Liver (tissue), 9 donors: ENCODE results near the gene NLGN3. TPM values are rescaled to one million over a fixed set of nuclear protein-coding genes. Genes with fewer than 3 reads are reported as not detected.

Source experiments
- DNase-seq: peaks from one replicate; pipeline ENCODE4 v3.0.0-alpha.2; 2017; ENCODE audit warnings: low spot score
- H3K27ac ChIP-seq, 2 donors: one replicate each; pipeline ENCODE4 v1.7.0; 2013; ENCODE audit warnings: inconsistent platforms in 2 of 2, low read length in 2 of 2, control low read depth in 1 of 2, low read depth in 1 of 2, mild to moderate bottlenecking in 1 of 2
- H3K27me3 ChIP-seq, 4 donors: one replicate each; pipeline versions ENCODE4 v1.6.1 to v1.7.0; 2013; ENCODE audit warnings: low read length in 3 of 4, inconsistent platforms in 1 of 4, mild to moderate bottlenecking in 1 of 4, moderate library complexity in 1 of 4; ENCODE audit not compliant: control insufficient read depth in 4 of 4, insufficient read depth in 4 of 4
- H3K36me3 ChIP-seq, 4 donors: one replicate each; pipeline versions ENCODE4 v1.6.1 to v1.7.0; 2013; ENCODE audit warnings: low read length in 3 of 4, mild to moderate bottlenecking in 3 of 4, low read depth in 1 of 4, moderate library complexity in 1 of 4; ENCODE audit not compliant: control insufficient read depth in 4 of 4, insufficient read depth in 3 of 4
- H3K4me1 ChIP-seq, 4 donors: one replicate each; pipeline versions ENCODE4 v1.6.1 to v1.7.0; 2013; ENCODE audit warnings: low read length in 3 of 4, mild to moderate bottlenecking in 3 of 4, moderate library complexity in 1 of 4; ENCODE audit not compliant: control insufficient read depth in 4 of 4, insufficient read depth in 4 of 4
- H3K4me3 ChIP-seq, 3 donors: one replicate each; pipeline versions ENCODE4 v1.6.1 to v1.7.0; 2013; ENCODE audit warnings: low read length in 3 of 3, control low read depth in 1 of 3, low read depth in 1 of 3, mild to moderate bottlenecking in 1 of 3
- H3K9ac ChIP-seq, 2 donors: one replicate each; pipeline ENCODE4 v1.7.0; 2013; ENCODE audit warnings: low read length in 2 of 2, mild to moderate bottlenecking in 2 of 2, moderate library complexity in 2 of 2, control low read depth in 1 of 2, low read depth in 1 of 2
- H3K9me3 ChIP-seq, 4 donors: one replicate each; pipeline versions ENCODE4 v1.6.1 to v1.7.0; 2013; ENCODE audit warnings: low read length in 3 of 4; ENCODE audit not compliant: control insufficient read depth in 4 of 4
- EGR1 ChIP-seq, 2 donors: IDR thresholded peaks; 2 replicates each; pipeline ENCODE4 v1.6.1; 2016 to 2018; ENCODE audit warnings: antibody characterized with exemption in 2 of 2, low read depth in 2 of 2
- FOXA1 ChIP-seq: IDR thresholded peaks from 2 replicates; pipeline ENCODE4 v1.6.1; 2016; ENCODE audit warnings: antibody characterized with exemption
- FOXA2 ChIP-seq: IDR thresholded peaks from 2 replicates; pipeline ENCODE4 v1.6.1; 2016; ENCODE audit warnings: antibody characterized with exemption
- GABPA ChIP-seq, 2 donors: IDR thresholded peaks in 1 of 2; conservative IDR thresholded peaks in 1 of 2; 2 replicates each; pipeline ENCODE4 v1.6.1; 2016; ENCODE audit warnings: antibody characterized with exemption in 2 of 2, mild to moderate bottlenecking in 1 of 2, moderate library complexity in 1 of 2
- HNF4A ChIP-seq, 2 donors: conservative IDR thresholded peaks; 2 replicates each; pipeline ENCODE4 v1.6.1; 2016; ENCODE audit warnings: antibody characterized with exemption in 2 of 2, mild to moderate bottlenecking in 2 of 2
- HNF4G ChIP-seq: IDR thresholded peaks from 2 replicates; pipeline ENCODE4 v1.6.1; 2016; ENCODE audit warnings: antibody characterized with exemption
- JUND ChIP-seq, 2 donors: IDR thresholded peaks; 2 replicates each; pipeline ENCODE4 v1.6.1; 2016; ENCODE audit warnings: antibody characterized with exemption in 2 of 2
- NR2F2 ChIP-seq: IDR thresholded peaks from 2 replicates; pipeline ENCODE4 v1.6.1; 2016; ENCODE audit warnings: antibody characterized with exemption
- RAD21 ChIP-seq, 2 donors: IDR thresholded peaks; 2 replicates each; pipeline ENCODE4 v1.6.1; 2016; ENCODE audit warnings: antibody characterized with exemption in 2 of 2, mild to moderate bottlenecking in 2 of 2
- RXRA ChIP-seq, 2 donors: IDR thresholded peaks; 2 replicates each; pipeline ENCODE4 v1.6.1; 2017 to 2018; ENCODE audit warnings: antibody characterized with exemption in 2 of 2, mild to moderate bottlenecking in 1 of 2
- SP1 ChIP-seq: IDR thresholded peaks from 2 replicates; pipeline ENCODE4 v1.6.1; 2018; ENCODE audit warnings: antibody characterized with exemption, mild to moderate bottlenecking
- TAF1 ChIP-seq: conservative IDR thresholded peaks from 2 replicates; pipeline ENCODE4 v1.6.1; 2016; ENCODE audit warnings: antibody characterized with exemption, mild to moderate bottlenecking
- YY1 ChIP-seq: IDR thresholded peaks from 2 replicates; pipeline ENCODE4 v1.6.1; 2016; ENCODE audit warnings: antibody characterized with exemption, mild to moderate bottlenecking
- WGBS: extraction: QIAGEN DNeasy Blood & Tissue Kit; methylation state at CpG from one replicate; pipeline ENCODE4 v1.1.7; 2013; 5-methylcytosine and 5-hydroxymethylcytosine counted together
- polyA plus RNA-seq, 2 donors: library from polyadenylated mRNA; stranded (reverse) in 1 of 2; unstranded in 1 of 2; fragments of 200-250 nt in 1 of 2; fragments of >200 nt in 1 of 2; fragmentation: Nextera tagmentation in 1 of 2; extraction: Ambion mirVana in 1 of 2; gene quantifications; one replicate each; pipeline versions ENCODE4 v1.2.1 to v1.2.3, GENCODE V29; 2013 to 2015
- total RNA-seq, 2 donors: library from RNA; depleted of rRNA; stranded (reverse); fragments of >200 nt; gene quantifications; one replicate each; pipeline ENCODE4 v1.2.3, GENCODE V29; 2014
- TF ChIP-seq, protein P1 (sequence below): IDR thresholded peaks from 2 replicates; pipeline ENCODE4 v1.6.1; 2016; ENCODE audit warnings: antibody characterized with exemption
- TF ChIP-seq, protein P2 (sequence below): IDR thresholded peaks from 2 replicates; pipeline ENCODE4 v1.6.1; 2016; ENCODE audit warnings: antibody characterized with exemption, mild to moderate bottlenecking
- TF ChIP-seq, protein P3 (sequence below): IDR thresholded peaks from 2 replicates; pipeline ENCODE4 v1.6.1; 2016; ENCODE audit warnings: antibody characterized with exemption
- TF ChIP-seq, protein P4 (sequence below): IDR thresholded peaks from 2 replicates; pipeline ENCODE4 v1.6.1; 2016; ENCODE audit warnings: antibody characterized with exemption
- donor health status: healthy.
- donor health status: healthy.
- donor health status: healthy.
- donor health status: healthy.
- donor health status: healthy.

NLGN3 gene
- total and polyA plus RNA-seq, 4 donors = 0.11 to 0.23 (median 0.15) TPM

DNA sequence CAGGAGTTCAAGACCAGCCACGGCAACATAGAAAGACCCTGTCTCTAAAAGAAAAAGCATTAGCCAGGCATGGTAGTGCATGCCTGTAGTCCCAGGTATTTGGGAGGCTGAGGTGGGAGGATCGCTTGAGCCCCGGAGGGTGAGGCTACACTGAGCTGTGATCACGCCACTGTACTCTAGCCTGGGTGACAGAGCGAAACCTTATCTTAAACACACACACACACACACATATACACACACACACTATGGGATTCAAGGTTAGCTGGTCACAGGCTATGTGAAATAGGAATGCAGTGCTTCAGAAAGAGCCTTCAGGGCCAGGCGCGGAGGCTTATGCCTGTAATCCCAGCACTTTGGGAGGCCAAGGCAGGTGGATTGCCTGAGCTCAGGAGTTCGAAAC lies 23.5 kb downstream of the NLGN3 start:
- no peak overlapping the region for H3K9ac ChIP-seq
- no peak for DNase-seq
- H3K9me3 ChIP-seq = no peaks in the 10 kb centered on the region
- no peak overlapping the region for H3K27ac ChIP-seq
- H3K4me3 ChIP-seq = no peak overlapping the region
- H3K4me1 ChIP-seq = no peaks in the 10 kb centered on the region
- 97% methylated on average over 8 of the region's 8 CpGs for WGBS
- H3K36me3 ChIP-seq = no peaks in the 10 kb centered on the region
- TF ChIP-seq, protein P1, sequence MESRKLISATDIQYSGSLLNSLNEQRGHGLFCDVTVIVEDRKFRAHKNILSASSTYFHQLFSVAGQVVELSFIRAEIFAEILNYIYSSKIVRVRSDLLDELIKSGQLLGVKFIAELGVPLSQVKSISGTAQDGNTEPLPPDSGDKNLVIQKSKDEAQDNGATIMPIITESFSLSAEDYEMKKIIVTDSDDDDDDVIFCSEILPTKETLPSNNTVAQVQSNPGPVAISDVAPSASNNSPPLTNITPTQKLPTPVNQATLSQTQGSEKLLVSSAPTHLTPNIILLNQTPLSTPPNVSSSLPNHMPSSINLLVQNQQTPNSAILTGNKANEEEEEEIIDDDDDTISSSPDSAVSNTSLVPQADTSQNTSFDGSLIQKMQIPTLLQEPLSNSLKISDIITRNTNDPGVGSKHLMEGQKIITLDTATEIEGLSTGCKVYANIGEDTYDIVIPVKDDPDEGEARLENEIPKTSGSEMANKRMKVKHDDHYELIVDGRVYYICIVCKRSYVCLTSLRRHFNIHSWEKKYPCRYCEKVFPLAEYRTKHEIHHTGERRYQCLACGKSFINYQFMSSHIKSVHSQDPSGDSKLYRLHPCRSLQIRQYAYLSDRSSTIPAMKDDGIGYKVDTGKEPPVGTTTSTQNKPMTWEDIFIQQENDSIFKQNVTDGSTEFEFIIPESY = no peak
- TF ChIP-seq SP1 (no peak), JUND (IDR thresholded peaks at IDR 0.05) (no peak), FOXA2 (no peak), YY1 (no peak), TAF1 (no peak), HNF4A (conservative IDR thresholded peaks at IDR 0.05) (no peak), FOXA1 (no peak)
- TF ChIP-seq, protein P2, sequence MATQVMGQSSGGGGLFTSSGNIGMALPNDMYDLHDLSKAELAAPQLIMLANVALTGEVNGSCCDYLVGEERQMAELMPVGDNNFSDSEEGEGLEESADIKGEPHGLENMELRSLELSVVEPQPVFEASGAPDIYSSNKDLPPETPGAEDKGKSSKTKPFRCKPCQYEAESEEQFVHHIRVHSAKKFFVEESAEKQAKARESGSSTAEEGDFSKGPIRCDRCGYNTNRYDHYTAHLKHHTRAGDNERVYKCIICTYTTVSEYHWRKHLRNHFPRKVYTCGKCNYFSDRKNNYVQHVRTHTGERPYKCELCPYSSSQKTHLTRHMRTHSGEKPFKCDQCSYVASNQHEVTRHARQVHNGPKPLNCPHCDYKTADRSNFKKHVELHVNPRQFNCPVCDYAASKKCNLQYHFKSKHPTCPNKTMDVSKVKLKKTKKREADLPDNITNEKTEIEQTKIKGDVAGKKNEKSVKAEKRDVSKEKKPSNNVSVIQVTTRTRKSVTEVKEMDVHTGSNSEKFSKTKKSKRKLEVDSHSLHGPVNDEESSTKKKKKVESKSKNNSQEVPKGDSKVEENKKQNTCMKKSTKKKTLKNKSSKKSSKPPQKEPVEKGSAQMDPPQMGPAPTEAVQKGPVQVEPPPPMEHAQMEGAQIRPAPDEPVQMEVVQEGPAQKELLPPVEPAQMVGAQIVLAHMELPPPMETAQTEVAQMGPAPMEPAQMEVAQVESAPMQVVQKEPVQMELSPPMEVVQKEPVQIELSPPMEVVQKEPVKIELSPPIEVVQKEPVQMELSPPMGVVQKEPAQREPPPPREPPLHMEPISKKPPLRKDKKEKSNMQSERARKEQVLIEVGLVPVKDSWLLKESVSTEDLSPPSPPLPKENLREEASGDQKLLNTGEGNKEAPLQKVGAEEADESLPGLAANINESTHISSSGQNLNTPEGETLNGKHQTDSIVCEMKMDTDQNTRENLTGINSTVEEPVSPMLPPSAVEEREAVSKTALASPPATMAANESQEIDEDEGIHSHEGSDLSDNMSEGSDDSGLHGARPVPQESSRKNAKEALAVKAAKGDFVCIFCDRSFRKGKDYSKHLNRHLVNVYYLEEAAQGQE = no peak
- peaks cover 0 to under 1% (median 0%) of the 10 kb centered on the region in 4 donors for H3K27me3 ChIP-seq

DNA sequence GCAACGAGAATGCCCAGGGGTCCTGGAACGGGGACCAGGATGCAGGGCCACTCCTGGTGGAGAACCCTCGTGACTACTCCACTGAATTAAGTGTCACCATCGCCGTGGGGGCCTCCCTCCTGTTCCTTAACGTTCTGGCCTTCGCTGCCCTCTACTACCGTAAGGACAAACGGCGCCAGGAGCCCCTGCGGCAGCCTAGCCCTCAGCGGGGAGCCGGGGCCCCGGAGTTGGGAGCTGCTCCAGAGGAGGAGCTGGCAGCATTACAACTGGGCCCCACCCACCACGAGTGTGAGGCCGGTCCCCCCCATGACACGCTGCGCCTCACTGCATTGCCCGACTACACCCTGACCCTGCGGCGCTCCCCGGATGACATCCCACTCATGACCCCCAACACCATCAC lies 24.9 kb downstream of the NLGN3 start:
- WGBS = 94% methylated on average over 22 of the region's 22 CpGs
- peaks cover 0 to 2% (median 0%) of the 10 kb centered on the region in 4 donors for H3K27me3 ChIP-seq
- no peak overlapping the region for H3K4me3 ChIP-seq
- H3K4me1 ChIP-seq = no peaks in the 10 kb centered on the region
- no peak overlapping the region for H3K27ac ChIP-seq
- no peak overlapping the region for H3K9ac ChIP-seq
- TF ChIP-seq, protein P3, sequence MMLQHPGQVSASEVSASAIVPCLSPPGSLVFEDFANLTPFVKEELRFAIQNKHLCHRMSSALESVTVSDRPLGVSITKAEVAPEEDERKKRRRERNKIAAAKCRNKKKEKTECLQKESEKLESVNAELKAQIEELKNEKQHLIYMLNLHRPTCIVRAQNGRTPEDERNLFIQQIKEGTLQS = no peak
- TF ChIP-seq JUND (IDR thresholded peaks at IDR 0.05) = no peak
- TF ChIP-seq, protein P4, sequence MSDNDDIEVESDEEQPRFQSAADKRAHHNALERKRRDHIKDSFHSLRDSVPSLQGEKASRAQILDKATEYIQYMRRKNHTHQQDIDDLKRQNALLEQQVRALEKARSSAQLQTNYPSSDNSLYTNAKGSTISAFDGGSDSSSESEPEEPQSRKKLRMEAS = no peak
- H3K36me3 ChIP-seq = no peaks in the 10 kb centered on the region
- no peak for DNase-seq
- no peaks in the 10 kb centered on the region for H3K9me3 ChIP-seq

DNA sequence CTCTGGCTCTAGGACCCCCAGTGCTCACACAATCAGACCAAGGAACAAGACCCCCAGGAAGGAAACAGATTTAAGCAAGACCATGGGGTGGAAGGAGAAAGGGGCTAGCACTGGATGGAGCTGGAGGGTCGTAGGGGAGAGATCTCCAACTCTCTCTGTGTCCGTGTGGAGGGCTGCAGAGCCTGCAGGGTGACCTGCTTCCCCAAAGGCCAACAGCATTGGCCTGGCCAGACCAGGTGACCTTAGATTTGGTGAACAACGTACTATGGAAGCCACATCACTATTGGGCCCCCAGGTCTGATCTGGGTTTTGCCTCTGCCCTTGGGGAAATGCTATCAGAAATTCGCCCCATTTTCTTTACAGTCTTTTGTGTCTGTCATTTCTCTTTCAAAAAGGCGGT lies 26.0 kb downstream of the NLGN3 start:
- Histone ChIP-seq H3K9ac (no peak overlapping the region), H3K9me3 (no peaks in the 10 kb centered on the region), H3K4me3 (no peak overlapping the region), H3K27ac (no peak overlapping the region), H3K4me1 (no peaks in the 10 kb centered on the region), H3K36me3 (no peaks in the 10 kb centered on the region), H3K27me3 (peaks cover 0 to 2% (median 0%) of the 10 kb centered on the region in 4 donors)
- WGBS = 91% methylated on average over 5 of the region's 5 CpGs
- no peak for DNase-seq
- TF ChIP-seq FOXA2 = no peak
- TF ChIP-seq TAF1 = no peak
- no peak for TF ChIP-seq HNF4A (conservative IDR thresholded peaks at IDR 0.05)
- TF ChIP-seq JUND (IDR thresholded peaks at IDR 0.05) = no peak
- TF ChIP-seq, protein P4 = no peak
- TF ChIP-seq YY1 = no peak
- no peak for TF ChIP-seq HNF4G
- no peak for TF ChIP-seq GABPA (IDR thresholded peaks at IDR 0.05 in 1 of 2, conservative IDR thresholded peaks at IDR 0.05 in 1 of 2)
- TF ChIP-seq, protein P1 = no peak
- TF ChIP-seq EGR1 (IDR thresholded peaks at IDR 0.05; ENCODE audit: low read depth in 2 of 2) = no peak
- no peak for TF ChIP-seq NR2F2
- no peak for TF ChIP-seq RAD21 (IDR thresholded peaks at IDR 0.05)
- TF ChIP-seq RXRA (IDR thresholded peaks at IDR 0.05) = no peak
- TF ChIP-seq SP1 = no peak
